ENCODE measurements around the gene ZNF317.
"Not testable (repeated sequence)": the region's sequence is repeated elsewhere in the genome, so short reads cannot be mapped to it uniquely, and the experiment has no call there.

ZNF317 gene

DNA sequence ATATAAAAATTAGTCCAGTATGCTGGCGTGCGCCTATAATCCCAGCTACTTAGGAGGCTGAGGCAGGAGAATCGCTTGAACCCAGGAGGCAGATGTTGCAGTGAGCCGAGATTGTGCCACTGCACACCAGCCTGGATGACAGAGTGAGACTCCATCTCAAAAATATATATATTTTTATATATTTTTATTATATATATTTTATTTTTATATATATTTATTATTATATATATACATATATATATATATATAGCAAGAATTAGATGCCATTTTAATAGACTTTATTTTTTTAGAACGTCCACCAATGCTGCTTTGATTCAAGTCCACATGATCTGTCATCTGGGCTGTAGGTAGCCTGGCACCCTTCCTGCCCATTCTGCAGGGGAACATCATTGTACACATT lies 35.1 kb downstream of the ZNF317 start:
- no peak for DNase-seq

- DNase-seq: no peak
These were observed 38.7 kb downstream of the ZNF317 start, which contains the start of gene OR7D2 for GRCh38 chr19:9178901-9179300. TSS of gene OR7D2 (plus strand) at chr19:9178979. CDS start at chr19:9185782, 6,803 bp downstream.

DNA sequence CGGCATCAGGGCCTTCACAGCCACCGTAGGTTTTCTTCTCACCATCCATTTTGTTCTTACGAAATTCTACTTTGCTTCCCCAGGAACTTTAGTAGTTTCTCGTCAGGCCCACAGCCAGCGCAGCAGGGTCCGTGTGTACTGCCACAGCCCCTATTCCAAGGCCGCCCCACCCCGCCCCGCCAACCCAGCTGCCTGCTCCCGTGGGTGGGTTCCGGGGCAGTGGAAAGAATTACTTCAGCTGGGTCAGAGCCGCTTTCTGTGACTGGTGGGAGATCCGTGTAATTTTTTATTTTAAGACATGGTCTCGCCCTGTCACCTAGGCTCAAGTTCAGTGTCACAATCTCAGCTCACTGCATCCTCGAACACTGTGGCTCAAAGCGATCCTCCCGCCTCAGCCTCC lies 42.8 kb downstream of the ZNF317 start:
- no peak for DNase-seq

DNA sequence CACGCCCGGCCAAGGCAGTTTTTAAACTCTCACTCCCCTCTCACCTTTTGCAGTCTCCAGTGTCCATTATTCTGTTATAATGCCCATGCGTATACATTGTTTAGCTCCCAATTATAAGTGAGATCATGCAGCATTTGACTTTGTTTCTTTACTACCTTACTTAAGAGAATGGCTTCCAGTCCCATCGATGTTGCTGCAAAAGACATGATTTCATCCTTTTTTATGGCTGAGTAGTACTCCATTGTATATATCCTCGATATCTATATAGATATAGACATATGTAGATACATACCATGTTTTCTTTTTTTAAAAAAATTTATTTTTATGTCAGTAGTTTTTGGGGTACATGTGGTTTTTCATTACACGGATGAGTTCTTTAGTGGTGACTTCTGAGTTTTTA lies 47.0 kb downstream of the ZNF317 start:
- no peak for DNase-seq

DNA sequence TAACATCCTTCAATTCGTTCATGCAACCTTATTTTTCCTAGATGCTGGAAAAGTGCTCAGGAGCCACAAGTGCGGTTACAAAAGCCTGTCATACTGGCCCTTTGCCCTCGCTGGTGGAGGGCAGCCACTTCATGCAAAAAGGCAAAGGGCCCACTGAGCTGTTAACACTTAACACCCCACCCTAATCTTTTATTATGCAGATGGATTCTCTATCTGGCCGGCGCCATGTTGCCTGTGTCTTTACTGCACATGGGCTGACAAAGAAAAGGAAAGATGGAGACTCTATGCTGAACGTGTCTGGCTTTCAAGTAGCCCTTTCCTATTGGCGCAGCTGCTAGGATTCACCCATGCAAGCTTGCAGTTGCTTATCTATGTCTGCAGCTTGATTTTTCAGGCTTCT lies 49.3 kb downstream of the ZNF317 start:
- no peak for DNase-seq

GRCh38 chr19:9198044-9198443 lies 57.8 kb downstream of the ZNF317 start:
- DNase-seq: not testable (repeated sequence)

DNA sequence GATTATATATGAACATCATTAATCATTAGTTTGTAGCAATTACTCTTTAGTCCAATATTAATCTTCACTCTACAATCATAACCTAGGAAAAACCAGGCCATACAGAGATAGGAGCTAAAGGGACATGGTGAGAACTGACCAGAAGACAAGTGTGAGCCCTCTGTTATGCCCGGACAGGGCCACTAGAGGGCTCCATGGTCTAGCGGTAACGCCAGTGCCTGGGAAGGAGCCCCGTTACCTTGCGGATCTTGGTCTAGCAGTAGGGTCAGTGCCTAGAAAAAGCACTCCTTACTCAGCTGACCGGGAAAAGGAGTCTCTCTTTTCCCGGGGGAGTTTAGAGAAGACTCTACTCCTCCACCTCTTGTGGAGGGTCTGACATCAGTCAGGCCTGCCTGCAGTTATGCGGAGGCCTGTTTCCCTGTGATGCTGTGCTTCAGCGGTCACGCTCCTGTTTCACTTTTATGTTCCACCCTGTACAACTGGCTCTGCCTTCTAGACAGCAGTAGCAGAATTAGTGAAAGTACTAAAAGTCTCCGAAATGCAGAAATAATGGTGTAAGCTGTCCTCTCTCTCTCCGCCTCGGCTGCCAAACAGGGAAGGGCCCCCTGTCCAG lies 65.4 kb downstream of the ZNF317 start:
- DNase-seq: peak; percentile 44

Data from effector CD8-positive, alpha-beta T cell (primary cell).